ENCODE measurements around the gene MYF5. TPM values are rescaled to one million over a fixed set of nuclear protein-coding genes. Genes with fewer than 3 reads are reported as not detected.

Gene MYF5
- total and polyA plus RNA-seq, 10 of the 15 experiments (the other 5 are each of a cell fraction or from before 2014, with no cell fraction given): not detected

DNA sequence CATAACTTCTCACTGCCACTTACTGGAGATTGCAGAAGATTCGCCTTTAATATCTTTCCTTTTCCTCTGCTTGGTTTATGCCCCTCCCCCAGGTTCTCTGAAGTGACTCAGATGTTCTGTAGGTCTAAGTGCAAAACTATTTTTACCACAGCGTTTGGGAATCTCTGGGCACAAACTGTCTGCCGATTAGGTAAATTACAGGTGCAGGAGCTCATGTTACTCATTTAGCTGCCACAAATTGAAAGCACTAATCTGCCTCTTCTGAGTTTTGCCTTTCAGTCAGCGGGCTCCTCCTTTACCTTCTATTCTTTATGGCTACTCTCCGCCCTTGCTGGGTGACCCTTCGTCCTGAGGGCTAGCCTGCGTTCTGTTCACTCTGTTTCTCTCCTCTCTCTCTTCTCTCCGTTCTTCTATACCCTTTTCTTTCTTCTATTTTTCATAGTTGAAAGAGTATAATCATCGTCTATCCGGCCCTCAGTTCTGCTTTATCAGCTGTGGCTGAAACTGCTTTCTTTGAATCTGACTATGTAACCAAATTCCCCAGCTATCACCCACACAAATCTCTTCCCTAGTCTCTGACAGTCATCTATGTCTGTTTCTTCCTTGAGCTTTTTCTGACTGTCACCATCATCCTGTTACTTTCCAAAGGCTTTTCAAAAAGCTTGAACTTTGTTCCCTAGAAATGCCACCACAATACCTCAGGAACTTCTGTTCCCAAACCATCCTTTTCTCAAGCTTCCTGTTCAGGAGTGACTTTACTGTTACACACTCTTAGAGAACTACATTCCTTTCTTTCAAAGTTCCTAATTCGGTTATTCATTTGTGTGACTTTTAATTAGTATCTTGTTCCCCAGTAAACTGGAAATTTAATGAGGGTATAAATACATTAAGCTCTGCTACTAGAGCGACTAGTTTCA, 13.6 kb upstream of the MYF5 start (continued):
- TF ChIP-seq, protein P1, sequence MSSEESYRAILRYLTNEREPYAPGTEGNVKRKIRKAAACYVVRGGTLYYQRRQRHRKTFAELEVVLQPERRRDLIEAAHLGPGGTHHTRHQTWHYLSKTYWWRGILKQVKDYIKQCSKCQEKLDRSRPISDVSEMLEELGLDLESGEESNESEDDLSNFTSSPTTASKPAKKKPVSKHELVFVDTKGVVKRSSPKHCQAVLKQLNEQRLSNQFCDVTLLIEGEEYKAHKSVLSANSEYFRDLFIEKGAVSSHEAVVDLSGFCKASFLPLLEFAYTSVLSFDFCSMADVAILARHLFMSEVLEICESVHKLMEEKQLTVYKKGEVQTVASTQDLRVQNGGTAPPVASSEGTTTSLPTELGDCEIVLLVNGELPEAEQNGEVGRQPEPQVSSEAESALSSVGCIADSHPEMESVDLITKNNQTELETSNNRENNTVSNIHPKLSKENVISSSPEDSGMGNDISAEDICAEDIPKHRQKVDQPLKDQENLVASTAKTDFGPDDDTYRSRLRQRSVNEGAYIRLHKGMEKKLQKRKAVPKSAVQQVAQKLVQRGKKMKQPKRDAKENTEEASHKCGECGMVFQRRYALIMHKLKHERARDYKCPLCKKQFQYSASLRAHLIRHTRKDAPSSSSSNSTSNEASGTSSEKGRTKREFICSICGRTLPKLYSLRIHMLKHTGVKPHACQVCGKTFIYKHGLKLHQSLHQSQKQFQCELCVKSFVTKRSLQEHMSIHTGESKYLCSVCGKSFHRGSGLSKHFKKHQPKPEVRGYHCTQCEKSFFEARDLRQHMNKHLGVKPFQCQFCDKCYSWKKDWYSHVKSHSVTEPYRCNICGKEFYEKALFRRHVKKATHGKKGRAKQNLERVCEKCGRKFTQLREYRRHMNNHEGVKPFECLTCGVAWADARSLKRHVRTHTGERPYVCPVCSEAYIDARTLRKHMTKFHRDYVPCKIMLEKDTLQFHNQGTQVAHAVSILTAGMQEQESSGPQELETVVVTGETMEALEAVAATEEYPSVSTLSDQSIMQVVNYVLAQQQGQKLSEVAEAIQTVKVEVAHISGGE (CRISPR knock-in tag; IDR thresholded peaks at IDR 0.05): no peak
- TF ChIP-seq, protein P2, sequence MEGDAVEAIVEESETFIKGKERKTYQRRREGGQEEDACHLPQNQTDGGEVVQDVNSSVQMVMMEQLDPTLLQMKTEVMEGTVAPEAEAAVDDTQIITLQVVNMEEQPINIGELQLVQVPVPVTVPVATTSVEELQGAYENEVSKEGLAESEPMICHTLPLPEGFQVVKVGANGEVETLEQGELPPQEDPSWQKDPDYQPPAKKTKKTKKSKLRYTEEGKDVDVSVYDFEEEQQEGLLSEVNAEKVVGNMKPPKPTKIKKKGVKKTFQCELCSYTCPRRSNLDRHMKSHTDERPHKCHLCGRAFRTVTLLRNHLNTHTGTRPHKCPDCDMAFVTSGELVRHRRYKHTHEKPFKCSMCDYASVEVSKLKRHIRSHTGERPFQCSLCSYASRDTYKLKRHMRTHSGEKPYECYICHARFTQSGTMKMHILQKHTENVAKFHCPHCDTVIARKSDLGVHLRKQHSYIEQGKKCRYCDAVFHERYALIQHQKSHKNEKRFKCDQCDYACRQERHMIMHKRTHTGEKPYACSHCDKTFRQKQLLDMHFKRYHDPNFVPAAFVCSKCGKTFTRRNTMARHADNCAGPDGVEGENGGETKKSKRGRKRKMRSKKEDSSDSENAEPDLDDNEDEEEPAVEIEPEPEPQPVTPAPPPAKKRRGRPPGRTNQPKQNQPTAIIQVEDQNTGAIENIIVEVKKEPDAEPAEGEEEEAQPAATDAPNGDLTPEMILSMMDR (IDR thresholded peaks at IDR 0.05 in 2 of 3, conservative IDR thresholded peaks at IDR 0.05 in 1 of 3; ENCODE audit: control insufficient read depth in 2 of 3, extremely low read depth in 1 of 3, insufficient read depth in 1 of 3, low read depth in 3 of 3, low read length in 3 of 3): no peak
- no peak for TF ChIP-seq BACH1 (IDR thresholded peaks at IDR 0.05; ENCODE audit: borderline replicate concordance)
- TF ChIP-seq, protein P3, sequence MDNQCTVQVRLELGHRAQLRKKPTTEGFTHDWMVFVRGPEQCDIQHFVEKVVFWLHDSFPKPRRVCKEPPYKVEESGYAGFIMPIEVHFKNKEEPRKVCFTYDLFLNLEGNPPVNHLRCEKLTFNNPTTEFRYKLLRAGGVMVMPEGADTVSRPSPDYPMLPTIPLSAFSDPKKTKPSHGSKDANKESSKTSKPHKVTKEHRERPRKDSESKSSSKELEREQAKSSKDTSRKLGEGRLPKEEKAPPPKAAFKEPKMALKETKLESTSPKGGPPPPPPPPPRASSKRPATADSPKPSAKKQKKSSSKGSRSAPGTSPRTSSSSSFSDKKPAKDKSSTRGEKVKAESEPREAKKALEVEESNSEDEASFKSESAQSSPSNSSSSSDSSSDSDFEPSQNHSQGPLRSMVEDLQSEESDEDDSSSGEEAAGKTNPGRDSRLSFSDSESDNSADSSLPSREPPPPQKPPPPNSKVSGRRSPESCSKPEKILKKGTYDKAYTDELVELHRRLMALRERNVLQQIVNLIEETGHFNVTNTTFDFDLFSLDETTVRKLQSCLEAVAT (IDR thresholded peaks at IDR 0.05): no peak
- TF ChIP-seq, protein P4, sequence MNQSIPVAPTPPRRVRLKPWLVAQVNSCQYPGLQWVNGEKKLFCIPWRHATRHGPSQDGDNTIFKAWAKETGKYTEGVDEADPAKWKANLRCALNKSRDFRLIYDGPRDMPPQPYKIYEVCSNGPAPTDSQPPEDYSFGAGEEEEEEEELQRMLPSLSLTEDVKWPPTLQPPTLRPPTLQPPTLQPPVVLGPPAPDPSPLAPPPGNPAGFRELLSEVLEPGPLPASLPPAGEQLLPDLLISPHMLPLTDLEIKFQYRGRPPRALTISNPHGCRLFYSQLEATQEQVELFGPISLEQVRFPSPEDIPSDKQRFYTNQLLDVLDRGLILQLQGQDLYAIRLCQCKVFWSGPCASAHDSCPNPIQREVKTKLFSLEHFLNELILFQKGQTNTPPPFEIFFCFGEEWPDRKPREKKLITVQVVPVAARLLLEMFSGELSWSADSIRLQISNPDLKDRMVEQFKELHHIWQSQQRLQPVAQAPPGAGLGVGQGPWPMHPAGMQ (IDR thresholded peaks at IDR 0.05; ENCODE audit: borderline replicate concordance): no peak
- TF ChIP-seq ATF7 (IDR thresholded peaks at IDR 0.05; ENCODE audit: low read depth): no peak
- TF ChIP-seq, protein P5, sequence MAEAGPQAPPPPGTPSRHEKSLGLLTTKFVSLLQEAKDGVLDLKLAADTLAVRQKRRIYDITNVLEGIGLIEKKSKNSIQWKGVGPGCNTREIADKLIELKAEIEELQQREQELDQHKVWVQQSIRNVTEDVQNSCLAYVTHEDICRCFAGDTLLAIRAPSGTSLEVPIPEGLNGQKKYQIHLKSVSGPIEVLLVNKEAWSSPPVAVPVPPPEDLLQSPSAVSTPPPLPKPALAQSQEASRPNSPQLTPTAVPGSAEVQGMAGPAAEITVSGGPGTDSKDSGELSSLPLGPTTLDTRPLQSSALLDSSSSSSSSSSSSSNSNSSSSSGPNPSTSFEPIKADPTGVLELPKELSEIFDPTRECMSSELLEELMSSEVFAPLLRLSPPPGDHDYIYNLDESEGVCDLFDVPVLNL (IDR thresholded peaks at IDR 0.05; ENCODE audit: low read depth, low read length): no peak
- no peak for TF ChIP-seq TBL1XR1 (IDR thresholded peaks at IDR 0.05; ENCODE audit: low read depth, low read length)
- no peak for TF ChIP-seq TAF1 (IDR thresholded peaks at IDR 0.05; ENCODE audit: borderline replicate concordance, low read depth, low read length)
- TF ChIP-seq YBX1 (IDR thresholded peaks at IDR 0.05): no peak
- TF ChIP-seq, protein P6, sequence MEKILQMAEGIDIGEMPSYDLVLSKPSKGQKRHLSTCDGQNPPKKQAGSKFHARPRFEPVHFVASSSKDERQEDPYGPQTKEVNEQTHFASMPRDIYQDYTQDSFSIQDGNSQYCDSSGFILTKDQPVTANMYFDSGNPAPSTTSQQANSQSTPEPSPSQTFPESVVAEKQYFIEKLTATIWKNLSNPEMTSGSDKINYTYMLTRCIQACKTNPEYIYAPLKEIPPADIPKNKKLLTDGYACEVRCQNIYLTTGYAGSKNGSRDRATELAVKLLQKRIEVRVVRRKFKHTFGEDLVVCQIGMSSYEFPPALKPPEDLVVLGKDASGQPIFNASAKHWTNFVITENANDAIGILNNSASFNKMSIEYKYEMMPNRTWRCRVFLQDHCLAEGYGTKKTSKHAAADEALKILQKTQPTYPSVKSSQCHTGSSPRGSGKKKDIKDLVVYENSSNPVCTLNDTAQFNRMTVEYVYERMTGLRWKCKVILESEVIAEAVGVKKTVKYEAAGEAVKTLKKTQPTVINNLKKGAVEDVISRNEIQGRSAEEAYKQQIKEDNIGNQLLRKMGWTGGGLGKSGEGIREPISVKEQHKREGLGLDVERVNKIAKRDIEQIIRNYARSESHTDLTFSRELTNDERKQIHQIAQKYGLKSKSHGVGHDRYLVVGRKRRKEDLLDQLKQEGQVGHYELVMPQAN (conservative IDR thresholded peaks at IDR 0.05): no peak
- 0 out of 2 replicates have a peak, but pooled peaks have one; percentile 13 for TF ChIP-seq ZSCAN29 (IDR thresholded peaks at IDR 0.05)
- no peak for TF ChIP-seq NR2C2 (IDR thresholded peaks at IDR 0.05; ENCODE audit: borderline replicate concordance, control insufficient read depth, insufficient read length, low read depth)
- no peak for TF ChIP-seq ZNF207 (IDR thresholded peaks at IDR 0.05; ENCODE audit: borderline replicate concordance)
- TF ChIP-seq YY1 (IDR thresholded peaks at IDR 0.05; ENCODE audit: low read depth, low read length): no peak
- TF ChIP-seq RELA (IDR thresholded peaks at IDR 0.05; ENCODE audit: borderline replicate concordance, partially characterized antibody): no peak

Measured in GM12878 (cell line).